Stimulated activated naive CD8-positive, alpha-beta T cell treated with anti-CD3 and anti-CD28 coated beads, Interleukin-15, Interleukin-2, amounts not matched to agents 100 U/mL and 50 U/mL, for 24 hours (primary cell): ENCODE results near the gene ZG16.
A peak's percentile ranks its signal among the peaks of the same experiment; 100 is the strongest.

Experiments used
- ATAC-seq: fragments of 150-1000 bp; cut with Tn5 transposase; one replicate; pipeline ENCODE4 v1.10.0; 2021
- DNase-seq: peaks from one replicate; pipeline ENCODE4 v3.0.0; 2021

ZG16 gene

DNA sequence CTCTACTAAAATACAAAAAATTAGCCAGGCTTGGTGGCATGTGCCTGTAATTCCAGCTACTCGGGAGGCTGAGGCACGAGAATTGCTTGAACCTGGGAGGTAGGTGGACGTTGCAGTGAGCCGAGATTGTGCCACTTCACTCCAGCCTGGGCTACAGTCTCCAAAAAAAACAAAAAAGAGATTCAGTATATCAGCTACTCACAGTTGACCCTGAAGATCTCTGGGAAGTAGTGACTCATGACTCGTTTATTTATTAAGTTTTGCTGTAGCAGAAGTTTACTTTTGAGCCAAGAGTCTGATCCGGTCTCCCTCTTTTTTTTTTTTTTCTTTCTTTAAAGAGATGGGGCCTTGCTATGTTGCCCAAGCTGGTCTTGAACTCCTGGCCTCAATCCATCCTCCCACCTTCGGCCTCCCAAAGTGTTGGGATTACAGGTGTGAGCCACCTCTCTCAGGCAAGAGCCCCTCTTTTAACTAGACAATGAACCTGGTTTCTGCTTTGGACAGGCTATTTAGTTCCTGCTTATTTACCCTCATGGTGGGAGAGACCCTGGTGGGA lies 46.6 kb downstream of the ZG16 start:
- no peak for ATAC-seq
- DNase-seq, result no peak

DNA sequence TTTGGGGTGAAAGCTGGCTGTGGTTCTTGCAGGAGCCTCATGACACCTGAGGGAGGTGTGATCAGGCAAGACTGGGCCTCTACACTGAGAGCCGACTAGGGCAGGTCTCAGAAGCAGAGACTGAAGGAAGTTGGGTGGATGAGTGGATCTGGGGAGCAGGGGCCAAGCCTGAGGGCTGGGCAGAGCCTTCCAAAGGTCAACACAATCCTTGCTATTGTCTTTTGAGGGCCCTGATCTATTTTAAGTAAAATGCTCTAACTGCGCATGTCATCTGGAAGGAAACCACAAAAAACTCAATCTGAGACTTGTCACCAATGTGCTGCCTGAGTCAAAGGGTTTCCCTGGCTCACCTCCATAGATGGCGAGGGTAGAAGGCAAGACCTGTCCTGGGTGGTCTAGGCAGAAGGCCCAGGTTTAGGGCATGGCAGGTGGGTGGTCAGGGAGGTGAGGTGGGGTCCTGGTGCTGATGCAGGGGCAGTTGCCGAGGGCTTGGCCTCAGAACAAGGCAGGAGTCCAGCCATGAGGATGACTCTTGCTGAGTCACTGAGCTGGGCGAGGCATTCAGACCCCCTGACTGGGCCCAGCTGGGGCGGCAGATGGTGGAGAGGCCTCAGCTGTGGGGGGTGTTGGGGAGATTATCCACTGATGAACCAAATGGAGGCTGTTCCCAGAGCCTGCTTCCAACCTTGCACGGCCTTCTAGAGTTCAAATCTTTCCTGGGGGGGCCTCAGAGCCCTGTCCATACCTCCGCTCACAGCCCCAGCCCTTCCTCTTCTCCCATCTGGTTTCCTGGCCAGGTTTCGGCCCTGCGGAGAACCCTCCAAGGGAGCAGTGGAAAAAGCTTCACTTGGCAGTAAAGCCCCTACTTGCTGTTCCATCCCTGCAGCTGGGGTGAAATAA lies 47.3 kb downstream of the ZG16 start:
- DNase-seq, result peak; percentile 57
- ATAC-seq, result peak; percentile 70

- ATAC-seq (no peak), DNase-seq (no peak)
Observed at GRCh38 chr16:29826342-29826695, 48.3 kb downstream of the ZG16 start.

DNA sequence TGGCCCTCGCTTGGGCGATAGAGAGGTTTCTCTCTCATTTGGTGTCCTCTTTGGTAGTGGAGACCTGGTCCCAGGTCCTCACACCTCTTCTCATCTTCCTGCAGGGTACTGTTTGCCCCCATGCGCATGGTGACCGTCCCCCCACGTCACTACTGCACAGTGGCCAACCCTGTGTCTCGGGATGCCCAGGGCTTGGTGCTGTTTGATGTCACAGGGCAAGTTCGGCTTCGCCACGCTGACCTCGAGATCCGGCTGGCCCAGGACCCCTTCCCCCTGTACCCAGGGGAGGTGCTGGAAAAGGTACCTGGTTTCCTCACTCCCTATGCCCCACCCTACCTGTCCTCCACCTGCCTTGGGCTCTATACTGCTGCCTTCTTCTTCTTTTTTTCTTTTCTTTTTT lies 52.7 kb downstream of the ZG16 start:
- DNase-seq (no peak), ATAC-seq (no peak)

DNA sequence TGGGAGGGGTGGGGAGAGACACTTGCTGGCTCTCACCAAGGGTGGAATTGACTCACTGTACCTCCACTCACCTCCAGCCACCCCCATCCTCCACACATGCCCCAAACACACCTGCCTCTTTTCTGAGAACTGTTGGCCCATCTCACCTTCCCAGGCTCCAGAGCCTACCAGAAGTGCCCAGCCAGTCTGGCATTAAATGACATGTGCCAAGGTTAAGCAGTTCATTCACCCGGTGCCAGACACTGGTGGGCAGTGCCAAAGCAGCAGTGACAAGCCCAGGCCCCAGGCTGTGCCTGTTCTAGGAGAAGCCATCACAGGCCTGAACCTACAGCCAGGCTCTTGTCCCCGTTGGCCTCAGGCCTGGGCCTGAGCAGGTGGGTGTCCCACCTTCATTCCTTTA lies 53.4 kb downstream of the ZG16 start:
- no peak for ATAC-seq
- DNase-seq, result no peak
